Osteocyte (in vitro differentiated cells): ENCODE results near the gene CLNK. TPM values are rescaled to one million over a fixed set of nuclear protein-coding genes. Genes with fewer than 3 reads are reported as not detected.

ENCODE experiments used
- DNase-seq: peaks from one replicate; pipeline ENCODE4 v3.0.0; 2021; ENCODE audit warnings: mixed read lengths; ENCODE audit not compliant: unreplicated experiment; ENCODE audit errors: extremely low spot score
- H3K27ac Mint-ChIP-seq: one replicate; pipeline ENCODE4 v1.8.0; 2021; ENCODE audit warnings: mild to moderate bottlenecking, mixed read lengths; ENCODE audit not compliant: unreplicated experiment
- H3K27me3 Mint-ChIP-seq: one replicate; pipeline ENCODE4 v1.8.0; 2021; ENCODE audit warnings: mixed read lengths; ENCODE audit not compliant: unreplicated experiment
- H3K36me3 Mint-ChIP-seq: one replicate; pipeline ENCODE4 v1.8.0; 2021; ENCODE audit warnings: mixed read lengths; ENCODE audit not compliant: unreplicated experiment
- H3K4me1 Mint-ChIP-seq: one replicate; pipeline ENCODE4 v1.8.0; 2021; ENCODE audit warnings: mixed read lengths; ENCODE audit not compliant: unreplicated experiment
- H3K4me3 Mint-ChIP-seq: one replicate; pipeline ENCODE4 v1.8.0; 2021; ENCODE audit warnings: mild to moderate bottlenecking, moderate library complexity, mixed read lengths; ENCODE audit not compliant: unreplicated experiment
- H3K9me3 Mint-ChIP-seq: one replicate; pipeline ENCODE4 v1.8.0; 2021; ENCODE audit warnings: mixed read lengths; ENCODE audit not compliant: unreplicated experiment
- total RNA-seq: library from RNA; stranded (reverse); gene quantifications from 2 replicates; pipeline ENCODE4 v1.2.1, GENCODE V29; 2021
- TF ChIP-seq, protein P1 (sequence below): fragments of 200-600 bp; sonication (generic); IDR thresholded peaks from 2 replicates; pipeline ENCODE4 v1.5.0; 2021; ENCODE audit warnings: antibody characterized with exemption, mild to moderate bottlenecking, moderate library complexity

The CLNK gene
- total RNA-seq, 1 donor from 2014 or later: not detected

DNA sequence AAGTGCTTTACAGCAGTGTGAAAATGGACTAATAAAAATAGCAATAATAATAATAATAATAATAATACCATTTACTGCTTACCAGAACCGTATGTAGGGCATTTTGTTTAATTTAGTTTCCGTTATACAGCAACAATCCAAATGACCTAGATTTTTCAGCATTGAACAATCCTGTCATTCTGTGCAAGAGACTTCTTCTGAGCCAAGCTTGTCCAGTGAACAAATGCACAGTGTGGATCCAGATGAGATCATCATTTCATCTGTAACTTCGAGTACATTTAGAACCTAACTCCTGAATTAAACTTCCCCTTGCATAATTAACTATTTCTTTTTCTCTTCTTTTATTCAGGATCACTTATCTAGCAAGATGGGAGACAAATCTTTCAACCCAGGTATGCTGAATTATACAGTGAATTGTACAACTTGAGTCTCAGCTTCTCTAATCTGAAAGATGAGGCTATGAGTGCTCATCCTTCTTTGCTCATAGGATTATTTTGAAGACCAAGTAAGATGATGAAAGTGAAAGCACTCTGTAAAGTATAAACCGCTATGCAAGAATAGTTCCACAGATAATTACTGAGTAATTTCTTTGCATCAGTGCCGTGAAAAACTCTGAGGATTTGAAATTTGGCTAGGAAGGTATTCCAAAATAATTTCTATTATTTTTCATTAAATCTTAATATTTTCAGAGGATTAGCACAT lies 6.6 kb downstream of the CLNK start:
- no peak for DNase-seq
- Mint-ChIP-seq H3K4me3 (no peak overlapping the region), H3K27ac (no peak overlapping the region), H3K9me3 (no peaks in the 10 kb centered on the region), H3K27me3 (peaks cover 3% of the 10 kb centered on the region), H3K36me3 (no peaks in the 10 kb centered on the region), H3K4me1 (no peaks in the 10 kb centered on the region)
- TF ChIP-seq, protein P1, sequence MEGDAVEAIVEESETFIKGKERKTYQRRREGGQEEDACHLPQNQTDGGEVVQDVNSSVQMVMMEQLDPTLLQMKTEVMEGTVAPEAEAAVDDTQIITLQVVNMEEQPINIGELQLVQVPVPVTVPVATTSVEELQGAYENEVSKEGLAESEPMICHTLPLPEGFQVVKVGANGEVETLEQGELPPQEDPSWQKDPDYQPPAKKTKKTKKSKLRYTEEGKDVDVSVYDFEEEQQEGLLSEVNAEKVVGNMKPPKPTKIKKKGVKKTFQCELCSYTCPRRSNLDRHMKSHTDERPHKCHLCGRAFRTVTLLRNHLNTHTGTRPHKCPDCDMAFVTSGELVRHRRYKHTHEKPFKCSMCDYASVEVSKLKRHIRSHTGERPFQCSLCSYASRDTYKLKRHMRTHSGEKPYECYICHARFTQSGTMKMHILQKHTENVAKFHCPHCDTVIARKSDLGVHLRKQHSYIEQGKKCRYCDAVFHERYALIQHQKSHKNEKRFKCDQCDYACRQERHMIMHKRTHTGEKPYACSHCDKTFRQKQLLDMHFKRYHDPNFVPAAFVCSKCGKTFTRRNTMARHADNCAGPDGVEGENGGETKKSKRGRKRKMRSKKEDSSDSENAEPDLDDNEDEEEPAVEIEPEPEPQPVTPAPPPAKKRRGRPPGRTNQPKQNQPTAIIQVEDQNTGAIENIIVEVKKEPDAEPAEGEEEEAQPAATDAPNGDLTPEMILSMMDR: no peak

DNA sequence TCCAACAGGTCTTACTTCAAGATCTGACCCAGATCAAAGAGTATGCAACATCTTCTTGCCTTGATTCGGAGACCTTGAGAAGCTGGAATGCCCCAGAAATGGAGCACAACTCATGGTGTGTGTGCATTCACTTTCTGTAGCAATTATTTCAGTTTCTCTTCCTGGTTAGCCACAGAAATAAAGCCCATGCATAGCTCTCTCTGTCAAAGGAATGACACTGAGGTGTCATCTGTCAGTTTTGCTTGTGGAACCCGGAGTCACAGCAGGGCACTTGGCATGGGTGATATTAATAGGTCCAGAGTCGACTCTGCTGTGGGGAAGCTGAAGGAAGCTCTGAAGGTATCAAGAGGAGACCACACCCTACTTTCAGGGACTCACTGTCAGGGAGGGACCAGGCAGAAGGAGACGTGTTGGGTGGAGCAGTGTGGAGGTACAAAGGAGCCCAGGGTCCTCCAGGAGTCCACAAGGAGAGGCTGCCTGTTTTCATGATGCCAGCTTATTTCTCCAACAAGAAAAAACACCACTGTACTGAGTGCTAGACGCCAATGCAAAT lies 10.7 kb downstream of the CLNK start:
- H3K4me3 Mint-ChIP-seq: no peak overlapping the region
- H3K27me3 Mint-ChIP-seq: peaks cover 12% of the 10 kb centered on the region
- no peaks in the 10 kb centered on the region for H3K9me3 Mint-ChIP-seq
- TF ChIP-seq, protein P1: no peak
- H3K36me3 Mint-ChIP-seq: no peaks in the 10 kb centered on the region
- H3K4me1 Mint-ChIP-seq: no peaks in the 10 kb centered on the region
- no peak for DNase-seq
- no peak overlapping the region for H3K27ac Mint-ChIP-seq

DNA sequence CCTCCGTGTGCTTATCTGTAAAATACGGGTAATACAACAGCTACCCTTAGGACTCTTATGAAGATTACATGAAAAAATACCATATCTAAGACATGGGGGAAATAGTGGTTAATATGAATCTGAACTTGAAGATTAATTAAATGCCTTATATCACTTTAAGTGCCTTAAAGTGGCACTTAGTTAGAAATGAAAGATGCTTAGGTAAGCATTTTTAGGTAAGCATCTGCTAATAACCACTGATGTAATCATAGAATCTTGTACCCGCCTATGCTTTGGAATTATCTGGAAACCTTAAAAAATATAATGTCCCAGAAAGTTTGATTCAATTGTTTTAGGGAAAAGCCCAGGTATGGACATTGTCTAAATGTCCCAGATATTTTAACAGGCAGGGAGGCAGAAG lies 12.2 kb downstream of the CLNK start:
- Mint-ChIP-seq H3K36me3 (no peaks in the 10 kb centered on the region), H3K9me3 (no peaks in the 10 kb centered on the region), H3K4me1 (no peaks in the 10 kb centered on the region), H3K27me3 (peaks cover 26% of the 10 kb centered on the region), H3K27ac (no peak overlapping the region), H3K4me3 (no peak overlapping the region)
- TF ChIP-seq, protein P1: no peak
- no peak for DNase-seq

DNA sequence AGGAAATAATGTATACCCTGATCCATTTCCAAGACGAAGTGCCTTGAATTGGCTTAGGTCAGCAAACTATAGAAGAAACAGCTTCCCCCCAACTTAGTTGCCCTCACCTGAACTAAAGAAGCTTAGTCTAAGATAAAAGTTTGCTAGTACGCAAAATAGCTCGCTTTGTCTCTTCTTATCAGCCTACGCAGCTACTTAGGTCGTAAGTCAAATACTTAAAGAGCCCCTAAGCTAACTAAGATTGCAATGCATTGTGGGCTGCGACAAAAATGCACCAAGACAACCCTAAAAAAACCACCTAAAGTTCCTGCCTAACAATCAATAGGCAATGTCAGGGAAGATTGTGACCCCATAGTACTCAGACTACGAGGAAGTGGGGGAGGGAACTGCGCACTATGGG lies 12.8 kb downstream of the CLNK start:
- peaks cover 28% of the 10 kb centered on the region for H3K27me3 Mint-ChIP-seq
- H3K27ac Mint-ChIP-seq: no peak overlapping the region
- no peak overlapping the region for H3K4me3 Mint-ChIP-seq
- no peaks in the 10 kb centered on the region for H3K36me3 Mint-ChIP-seq
- no peaks in the 10 kb centered on the region for H3K4me1 Mint-ChIP-seq
- no peaks in the 10 kb centered on the region for H3K9me3 Mint-ChIP-seq
- TF ChIP-seq, protein P1: no peak
- no peak for DNase-seq

DNA sequence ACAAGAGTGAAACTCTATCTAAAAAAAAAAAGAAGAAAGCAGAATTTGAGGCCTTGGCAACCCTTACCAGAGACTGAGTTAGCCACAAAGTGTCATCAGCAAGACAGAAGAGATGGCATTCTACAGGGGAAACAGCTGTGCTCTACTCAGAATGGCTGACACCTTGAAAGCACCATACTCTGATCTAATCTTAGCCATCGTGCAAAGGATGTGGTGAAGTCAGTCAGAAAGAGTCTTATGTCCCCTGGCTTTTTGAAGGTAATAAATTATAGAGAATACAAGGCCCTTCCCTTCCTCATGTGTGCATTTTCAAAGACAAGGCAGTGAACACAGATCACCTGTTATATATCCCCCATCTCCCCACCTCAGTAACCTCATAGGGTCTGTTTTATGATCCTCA lies 13.2 kb downstream of the CLNK start:
- no peak overlapping the region for H3K4me3 Mint-ChIP-seq
- no peaks in the 10 kb centered on the region for H3K4me1 Mint-ChIP-seq
- DNase-seq: no peak
- no peak overlapping the region for H3K27ac Mint-ChIP-seq
- H3K9me3 Mint-ChIP-seq: no peaks in the 10 kb centered on the region
- no peaks in the 10 kb centered on the region for H3K36me3 Mint-ChIP-seq
- peaks cover 28% of the 10 kb centered on the region for H3K27me3 Mint-ChIP-seq
- TF ChIP-seq, protein P1: no peak
